Keratinocyte (primary cell): ENCODE results near the gene ERCC3. TPM values are rescaled to one million over a fixed set of nuclear protein-coding genes. Genes with fewer than 3 reads are reported as not detected.

Experiments
- DNase-seq: peaks from one replicate; pipeline ENCODE4 v3.0.0-alpha.2; 2011; ENCODE audit warnings: low read depth, missing footprints, low spot score
- FAIRE-seq: peaks from 2 replicates; lab custom pipeline; 2011; peaks lifted over from hg19 to GRCh38; lab: Jason Lieb, UNC
- H2AFZ ChIP-seq: 2 replicates; pipeline ENCODE4 v1.6.0; 2012; ENCODE audit warnings: low read length, control low read depth, inconsistent platforms; ENCODE audit not compliant: control insufficient read depth
- H3K27ac ChIP-seq: 2 replicates; pipeline ENCODE4 v1.5.1; 2011; ENCODE audit warnings: low read length; ENCODE audit not compliant: control insufficient read depth, insufficient read depth
- H3K27me3 ChIP-seq: 3 replicates; pipeline ENCODE4 v1.6.0; 2011; ENCODE audit warnings: low read length; ENCODE audit not compliant: control insufficient read depth, insufficient read depth; ENCODE audit errors: extremely low read depth
- H3K36me3 ChIP-seq, 2 experiments: 2 replicates in 1 of 2; 3 replicates in 1 of 2; pipeline ENCODE4 v1.5.1; 2011; ENCODE audit warnings: low read length in 2 of 2, mild to moderate bottlenecking in 1 of 2; ENCODE audit not compliant: control insufficient read depth in 2 of 2, insufficient read depth in 2 of 2; ENCODE audit errors: extremely low read depth in 1 of 2
- H3K4me1 ChIP-seq: 3 replicates; pipeline ENCODE4 v1.5.1; 2011; ENCODE audit warnings: low read length; ENCODE audit not compliant: control insufficient read depth, insufficient read depth; ENCODE audit errors: extremely low read depth
- H3K4me2 ChIP-seq: 3 replicates; pipeline ENCODE4 v1.6.0; 2011; ENCODE audit warnings: low read depth, low read length; ENCODE audit not compliant: control insufficient read depth, insufficient read depth; ENCODE audit errors: extremely low read depth
- H3K4me3 ChIP-seq, 3 experiments: fragments of 200-600 bp in 1 of 3; sonication (generic) in 1 of 3; 2 replicates in 2 of 3; 3 replicates in 1 of 3; pipeline ENCODE4 v1.5.1; 2011 to 2016; ENCODE audit warnings: low read length in 3 of 3, mild to moderate bottlenecking in 3 of 3, control low read depth in 2 of 3, inconsistent platforms in 1 of 3, low read depth in 1 of 3, mixed read lengths in 1 of 3, mixed run types in 1 of 3, moderate library complexity in 1 of 3; ENCODE audit not compliant: control insufficient read depth in 2 of 3, insufficient read depth in 2 of 3; ENCODE audit errors: extremely low read depth in 1 of 3
- H3K79me2 ChIP-seq: 2 replicates; pipeline ENCODE4 v1.6.0; 2012; ENCODE audit warnings: low read length; ENCODE audit not compliant: control insufficient read depth, insufficient read depth
- H3K9ac ChIP-seq: 3 replicates; pipeline ENCODE4 v1.6.0; 2011; ENCODE audit warnings: low read length; ENCODE audit not compliant: control insufficient read depth, insufficient read depth; ENCODE audit errors: extremely low read depth
- H3K9me1 ChIP-seq: 3 replicates; pipeline ENCODE4 v1.6.0; 2011; ENCODE audit warnings: low read length; ENCODE audit not compliant: control insufficient read depth, insufficient read depth; ENCODE audit errors: extremely low read depth
- H3K9me3 ChIP-seq: 2 replicates; pipeline ENCODE4 v1.5.1; 2012; ENCODE audit warnings: low read depth, low read length; ENCODE audit not compliant: control insufficient read depth
- H4K20me1 ChIP-seq: 3 replicates; pipeline ENCODE4 v1.6.0; 2011; ENCODE audit warnings: low read length; ENCODE audit not compliant: control insufficient read depth, insufficient read depth; ENCODE audit errors: extremely low read depth
- CTCF ChIP-seq, 3 experiments: IDR thresholded peaks in 1 of 3; conservative IDR thresholded peaks in 1 of 3; optimal IDR thresholded peaks in 1 of 3; 2 replicates in 2 of 3; 3 replicates in 1 of 3; pipeline versions ENCODE3 to v1.5.1; 2011; ENCODE audit warnings: low read length in 3 of 3, mild to moderate bottlenecking in 3 of 3, moderate library complexity in 2 of 3, control low read depth in 1 of 3, inconsistent platforms in 1 of 3; ENCODE audit not compliant: insufficient read depth in 2 of 3; ENCODE audit errors: extremely low read depth in 1 of 3
- EZH2 ChIP-seq: IDR thresholded peaks from one replicate; pipeline ENCODE4 v1.6.1; 2012; ENCODE audit warnings: inconsistent platforms, mild to moderate bottlenecking, low read length, moderate library complexity
- dilution Hi-C: fragments of 300-500 bp; cut with MboI; formaldehyde crosslinking; loops from one replicate; pipeline ENCODE4 v1.7.0; 2020; ENCODE audit warnings: low sequenced_read_pairs; ENCODE audit not compliant: extremely low pct_ligation_motif_present
- polyA plus RNA-seq, 5 experiments: library from polyadenylated mRNA; depleted of rRNA in 3 of 5; stranded (reverse) in 3 of 5; stranded (forward) in 1 of 5; unstranded in 1 of 5; fragments of >200 nt; gene quantifications; 1 replicate in 1 of 5; 2 replicates in 3 of 5; 3 replicates in 1 of 5; pipeline versions ENCODE4 v1.2.1 to v1.2.3, GENCODE V29; 2011 to 2012; ENCODE audit warnings: missing spikeins in 2 of 5, low read depth in 1 of 5, low replicate concordance in 1 of 5

Gene ERCC3
- polyA plus RNA-seq, 1 donor (not counting 4 experiments of a cell fraction or from before 2014, with no cell fraction given): 40.6 TPM

GRCh38 chr2:127308586-127309138 is 14.7 kb upstream of the ERCC3 start:
- no peak for FAIRE-seq
- H4K20me1 ChIP-seq: no peaks in the 10 kb centered on the region
- no peak overlapping the region for H3K4me2 ChIP-seq
- H3K4me1 ChIP-seq: no peaks in the 10 kb centered on the region
- DNase-seq: no peak
- H3K36me3 ChIP-seq: peaks cover 4 to 12% of the 10 kb centered on the region in 2 experiments
- H3K27me3 ChIP-seq: no peaks in the 10 kb centered on the region
- H3K9ac ChIP-seq: no peak overlapping the region
- H2AFZ ChIP-seq: no peak overlapping the region
- H3K79me2 ChIP-seq: no peaks in the 10 kb centered on the region
- H3K4me3 ChIP-seq: no peak overlapping the region
- no peak for TF ChIP-seq CTCF (optimal IDR thresholded peaks at IDR 0.05 in 1 of 3, IDR thresholded peaks at IDR 0.05 in 1 of 3, conservative IDR thresholded peaks at IDR 0.05 in 1 of 3; ENCODE audit: extremely low read depth in 1 of 3, insufficient read depth in 2 of 3, low read length in 3 of 3)
- no peak for TF ChIP-seq EZH2
- no peak overlapping the region for H3K27ac ChIP-seq
- no peaks in the 10 kb centered on the region for H3K9me3 ChIP-seq
- H3K9me1 ChIP-seq: no peaks in the 10 kb centered on the region
- dilution Hi-C loops: no loop called here

- no peaks in the 10 kb centered on the region for H3K79me2 ChIP-seq
- H3K27me3 ChIP-seq: no peaks in the 10 kb centered on the region
- H3K4me2 ChIP-seq: no peak overlapping the region
- H3K9me1 ChIP-seq: no peaks in the 10 kb centered on the region
- no peaks in the 10 kb centered on the region for H3K9me3 ChIP-seq
- H3K27ac ChIP-seq: no peak overlapping the region
- H3K9ac ChIP-seq: no peak overlapping the region
- no peak overlapping the region for H2AFZ ChIP-seq
- no peak for DNase-seq
- dilution Hi-C loops: no loop called here
- H3K36me3 ChIP-seq: peaks cover 4 to 8% of the 10 kb centered on the region in 2 experiments
- H3K4me1 ChIP-seq: no peaks in the 10 kb centered on the region
- no peak for FAIRE-seq
- no peaks in the 10 kb centered on the region for H4K20me1 ChIP-seq
- TF ChIP-seq EZH2 (no peak), CTCF (optimal IDR thresholded peaks at IDR 0.05 in 1 of 3, IDR thresholded peaks at IDR 0.05 in 1 of 3, conservative IDR thresholded peaks at IDR 0.05 in 1 of 3; ENCODE audit: extremely low read depth in 1 of 3, insufficient read depth in 2 of 3, low read length in 3 of 3) (no peak)
- no peak overlapping the region for H3K4me3 ChIP-seq
Measured at GRCh38 chr2:127305990-127306585, 12.1 kb upstream of the ERCC3 start.
